ENCODE measurements around the gene PTGES2. TPM values are rescaled to one million over a fixed set of nuclear protein-coding genes. Genes with fewer than 3 reads are reported as not detected.
A peak's percentile ranks its signal among the peaks of the same experiment; 100 is the strongest.

Gene PTGES2
- total and polyA plus RNA-seq, 2 of the 13 experiments (the other 11 are each of a cell fraction or from before 2014, with no cell fraction given), result 63.7 to 79.8 TPM

GRCh38 chr9:128115187-128116103 lies 12.1 kb downstream of the PTGES2 start (continued):
- TF ChIP-seq HNF4G (IDR thresholded peaks at IDR 0.05; ENCODE audit: borderline replicate concordance, low read depth, low read length) (peak; percentile 94), HNF4G (CRISPR knock-in tag; IDR thresholded peaks at IDR 0.05; ENCODE audit: borderline replicate concordance, low read depth) (peak; percentile 96), ZNF263 (CRISPR knock-in tag; IDR thresholded peaks at IDR 0.05) (peak; percentile 43), ESRRA (CRISPR knock-in tag; IDR thresholded peaks at IDR 0.05; ENCODE audit: low read depth) (peak; percentile 89), CREM (IDR thresholded peaks at IDR 0.05) (peak; percentile 79), CREM (CRISPR knock-in tag; IDR thresholded peaks at IDR 0.05) (no peak), PBX2 (CRISPR knock-in tag; IDR thresholded peaks at IDR 0.05) (no peak), KLF13 (CRISPR knock-in tag; IDR thresholded peaks at IDR 0.05) (no peak), ZNF619 (CRISPR knock-in tag; IDR thresholded peaks at IDR 0.05) (peak; percentile 84; the same call in 1 of the 2 replicates), HNF4A (CRISPR knock-in tag; IDR thresholded peaks at IDR 0.05) (peak; percentile 97), SPEN (CRISPR knock-in tag; IDR thresholded peaks at IDR 0.05; ENCODE audit: low read depth) (peak; percentile 84; the same call in 1 of the 2 replicates), ZNF644 (CRISPR knock-in tag; IDR thresholded peaks at IDR 0.05; ENCODE audit: low read depth) (0 out of 2 replicates have a peak, but pooled peaks have one; percentile 56), SNAPC2 (CRISPR knock-in tag; IDR thresholded peaks at IDR 0.05) (0 out of 2 replicates have a peak, but pooled peaks have one; percentile 86), FOXO1 (CRISPR knock-in tag; IDR thresholded peaks at IDR 0.05) (peak; percentile 95), REST (IDR thresholded peaks at IDR 0.05; ENCODE audit: borderline replicate concordance in 1 of 2, low read depth in 1 of 2, low read length in 2 of 2) (0 out of 4 replicates have a peak, but pooled peaks of 1 of the 2 experiments have one; percentile 9), SRSF4 (IDR thresholded peaks at IDR 0.05; ENCODE audit: low read depth, low read length, poor library complexity, severe bottlenecking) (no peak), ZC3H13 (CRISPR knock-in tag; IDR thresholded peaks at IDR 0.05) (no peak), ZUFSP (CRISPR knock-in tag; IDR thresholded peaks at IDR 0.05; ENCODE audit: borderline replicate concordance) (no peak), ZNF256 (CRISPR knock-in tag; conservative IDR thresholded peaks at IDR 0.05) (no peak), ADNP (CRISPR knock-in tag; IDR thresholded peaks at IDR 0.05) (peak; percentile 61), JUND (CRISPR knock-in tag; IDR thresholded peaks at IDR 0.05) (peak; percentile 65; the same call in 1 of the 2 replicates), ZNF597 (CRISPR knock-in tag; IDR thresholded peaks at IDR 0.05) (no peak)
